VCaP (cell line): ENCODE data around the gene PAFAH1B2.
"Not testable (repeated sequence)": the region's sequence is repeated elsewhere in the genome, so short reads cannot be mapped to it uniquely, and the experiment has no call there.

Experiments used
- H3K27ac ChIP-seq: fragments of 450-650 bp; 2 replicates; pipeline ENCODE4 v1.5.1; 2017
- CTCF ChIP-seq: fragments of 450-650 bp; conservative IDR thresholded peaks from 2 replicates; pipeline ENCODE4 v1.5.1; 2017; ENCODE audit warnings: mild to moderate bottlenecking, moderate library complexity

The PAFAH1B2 gene

GRCh38 chr11:117121176-117121575 lies 22.9 kb upstream of the PAFAH1B2 start:
- no peak for TF ChIP-seq CTCF

GRCh38 chr11:117122556-117122955 lies 21.5 kb upstream of the PAFAH1B2 start:
- H3K27ac ChIP-seq, result no peak overlapping the region
- no peak for TF ChIP-seq CTCF

More at GRCh38 chr11:117121176-117121575, 22.9 kb upstream of the PAFAH1B2 start:
- no peak overlapping the region for H3K27ac ChIP-seq

- TF ChIP-seq CTCF, result no peak
Observed at GRCh38 chr11:117126223-117126965, 17.7 kb upstream of the PAFAH1B2 start.

GRCh38 chr11:117127171-117127901 lies 16.8 kb upstream of the PAFAH1B2 start:
- no peak for TF ChIP-seq CTCF
- H3K27ac ChIP-seq, result no peak overlapping the region

More at GRCh38 chr11:117126223-117126965, 17.7 kb upstream of the PAFAH1B2 start:
- H3K27ac ChIP-seq, result no peak overlapping the region

GRCh38 chr11:117128289-117128688 lies 15.8 kb upstream of the PAFAH1B2 start:
- H3K27ac ChIP-seq, result no peak overlapping the region
- no peak for TF ChIP-seq CTCF

GRCh38 chr11:117130396-117130795 lies 13.7 kb upstream of the PAFAH1B2 start:
- not testable (repeated sequence) for H3K27ac ChIP-seq

- TF ChIP-seq CTCF, result no peak
- no peak overlapping the region for H3K27ac ChIP-seq
Observed at GRCh38 chr11:117130879-117131278, 13.2 kb upstream of the PAFAH1B2 start.

GRCh38 chr11:117134431-117134830 lies 9.7 kb upstream of the PAFAH1B2 start:
- TF ChIP-seq CTCF, result no peak
- no peak overlapping the region for H3K27ac ChIP-seq

GRCh38 chr11:117134979-117135378 lies 9.1 kb upstream of the PAFAH1B2 start:
- not testable (repeated sequence) for H3K27ac ChIP-seq

- H3K27ac ChIP-seq, result not testable (repeated sequence)
Observed at GRCh38 chr11:117137223-117138086, 6.6 kb upstream of the PAFAH1B2 start.
